ENCODE measurements around the gene HSD17B12. TPM values are rescaled to one million over a fixed set of nuclear protein-coding genes. Genes with fewer than 3 reads are reported as not detected.
A peak's percentile ranks its signal among the peaks of the same experiment; 100 is the strongest.

Gene HSD17B12
- polyA plus RNA-seq, 1 donor (not counting 4 experiments of a cell fraction or from before 2014, with no cell fraction given): 105 TPM

DNA sequence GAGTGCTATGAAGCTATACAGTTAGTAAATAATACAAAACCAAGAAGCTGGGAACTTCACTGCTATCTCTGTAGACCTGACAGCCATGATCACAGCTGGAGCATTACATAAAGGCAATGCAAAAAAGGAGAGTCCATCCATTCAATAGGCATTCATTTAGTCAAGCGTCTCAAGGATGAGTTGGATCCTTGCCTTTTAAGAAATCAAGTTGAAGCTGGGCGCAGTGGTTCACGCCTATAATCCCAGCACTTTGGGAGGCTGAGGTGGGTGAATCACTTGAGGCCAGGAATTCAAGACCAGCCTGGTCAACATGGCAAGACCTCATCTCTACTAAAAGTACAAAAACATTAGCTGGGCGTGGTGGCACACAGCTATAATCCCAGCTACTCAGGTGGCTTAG is 152.0 kb downstream of the HSD17B12 start:
- TF ChIP-seq EZH2 (IDR thresholded peaks at IDR 0.05; ENCODE audit: low read length): no peak
- no peak for TF ChIP-seq CTCF (optimal IDR thresholded peaks at IDR 0.05 in 1 of 3, IDR thresholded peaks at IDR 0.05 in 1 of 3, conservative IDR thresholded peaks at IDR 0.05 in 1 of 3; ENCODE audit: extremely low read depth in 1 of 3, insufficient read depth in 2 of 3, low read length in 3 of 3)
- FAIRE-seq: peak; percentile 29
- H3K9ac ChIP-seq (ENCODE audit: control insufficient read depth, extremely low read depth, insufficient read depth, low read length): no peak overlapping the region
- no peaks in the 10 kb centered on the region for H3K9me3 ChIP-seq (ENCODE audit: control insufficient read depth, low read depth, low read length)
- H3K27me3 ChIP-seq (ENCODE audit: control insufficient read depth, extremely low read depth, insufficient read depth, low read length): no peaks in the 10 kb centered on the region
- dilution Hi-C loops (cut with MboI; ENCODE audit: extremely low pct_ligation_motif_present, low sequenced_read_pairs): no loop called here
- no peaks in the 10 kb centered on the region for H3K9me1 ChIP-seq (ENCODE audit: control insufficient read depth, extremely low read depth, insufficient read depth, low read length)
- no peak overlapping the region for H3K4me3 ChIP-seq (ENCODE audit: control insufficient read depth in 2 of 3, extremely low read depth in 1 of 3, insufficient read depth in 2 of 3, low read depth in 1 of 3, low read length in 3 of 3)
- no peak for DNase-seq (ENCODE audit: low read depth, low spot score)
- peaks cover 0 to 7% of the 10 kb centered on the region in 2 experiments for H3K36me3 ChIP-seq (ENCODE audit: control insufficient read depth in 2 of 2, extremely low read depth in 1 of 2, insufficient read depth in 2 of 2, low read length in 2 of 2)
- peaks cover 3% of the 10 kb centered on the region for H3K79me2 ChIP-seq (ENCODE audit: control insufficient read depth, insufficient read depth, low read length)
- peak overlapping the region; percentile 20 for H3K27ac ChIP-seq (ENCODE audit: control insufficient read depth, insufficient read depth, low read length)
- H3K4me2 ChIP-seq (ENCODE audit: control insufficient read depth, extremely low read depth, insufficient read depth, low read depth, low read length): no peak overlapping the region
- H3K4me1 ChIP-seq (ENCODE audit: control insufficient read depth, extremely low read depth, insufficient read depth, low read length): peaks cover 26% of the 10 kb centered on the region
- H2AFZ ChIP-seq (ENCODE audit: control insufficient read depth, low read length): no peak overlapping the region
- no peaks in the 10 kb centered on the region for H4K20me1 ChIP-seq (ENCODE audit: control insufficient read depth, extremely low read depth, insufficient read depth, low read length)

GRCh38 chr11:43833657-43834073 is 153.1 kb downstream of the HSD17B12 start:
- peaks cover 0 to 7% of the 10 kb centered on the region in 2 experiments for H3K36me3 ChIP-seq (ENCODE audit: control insufficient read depth in 2 of 2, extremely low read depth in 1 of 2, insufficient read depth in 2 of 2, low read length in 2 of 2)
- H3K9me1 ChIP-seq (ENCODE audit: control insufficient read depth, extremely low read depth, insufficient read depth, low read length): no peaks in the 10 kb centered on the region
- H3K9ac ChIP-seq (ENCODE audit: control insufficient read depth, extremely low read depth, insufficient read depth, low read length): no peak overlapping the region
- no peak overlapping the region for H3K27ac ChIP-seq (ENCODE audit: control insufficient read depth, insufficient read depth, low read length)
- peaks cover 3% of the 10 kb centered on the region for H3K79me2 ChIP-seq (ENCODE audit: control insufficient read depth, insufficient read depth, low read length)
- H3K4me3 ChIP-seq (ENCODE audit: control insufficient read depth in 2 of 3, extremely low read depth in 1 of 3, insufficient read depth in 2 of 3, low read depth in 1 of 3, low read length in 3 of 3): no peak overlapping the region
- no peak overlapping the region for H3K4me2 ChIP-seq (ENCODE audit: control insufficient read depth, extremely low read depth, insufficient read depth, low read depth, low read length)
- no peak for FAIRE-seq
- no peak overlapping the region for H2AFZ ChIP-seq (ENCODE audit: control insufficient read depth, low read length)
- peaks cover 26% of the 10 kb centered on the region for H3K4me1 ChIP-seq (ENCODE audit: control insufficient read depth, extremely low read depth, insufficient read depth, low read length)
- no peaks in the 10 kb centered on the region for H3K9me3 ChIP-seq (ENCODE audit: control insufficient read depth, low read depth, low read length)
- dilution Hi-C loops (cut with MboI; ENCODE audit: extremely low pct_ligation_motif_present, low sequenced_read_pairs): no loop called here
- no peaks in the 10 kb centered on the region for H4K20me1 ChIP-seq (ENCODE audit: control insufficient read depth, extremely low read depth, insufficient read depth, low read length)
- DNase-seq (ENCODE audit: low read depth, low spot score): no peak
- no peak for TF ChIP-seq EZH2 (IDR thresholded peaks at IDR 0.05; ENCODE audit: low read length)
- TF ChIP-seq CTCF (optimal IDR thresholded peaks at IDR 0.05 in 1 of 3, IDR thresholded peaks at IDR 0.05 in 1 of 3, conservative IDR thresholded peaks at IDR 0.05 in 1 of 3; ENCODE audit: extremely low read depth in 1 of 3, insufficient read depth in 2 of 3, low read length in 3 of 3): no peak
- H3K27me3 ChIP-seq (ENCODE audit: control insufficient read depth, extremely low read depth, insufficient read depth, low read length): no peaks in the 10 kb centered on the region

All from keratinocyte (primary cell).